Spleen (tissue), 11 donors: ENCODE results near the gene BTRC. TPM values are rescaled to one million over a fixed set of nuclear protein-coding genes. Genes with fewer than 3 reads are reported as not detected.

ENCODE experiments used
- DNase-seq: peaks from one replicate; pipeline ENCODE4 v3.0.0-alpha.2; 2020
- H3K27ac ChIP-seq, 8 donors: fragments of 200-600 bp; sonication (generic) in 7 of 8; 1 replicate in 4 of 8; 2 replicates in 4 of 8; pipeline versions ENCODE4 v1.5.0 to v1.8.0; 2016 to 2021; ENCODE audit warnings: inconsistent platforms in 4 of 8, mild to moderate bottlenecking in 4 of 8, moderate library complexity in 1 of 8
- H3K27me3 ChIP-seq, 7 donors: fragments of 200-600 bp; sonication (generic) in 6 of 7; replicated peaks in 1 of 7; 1 replicate in 4 of 7; 2 replicates in 3 of 7; pipeline versions ENCODE4 v1.5.0 to v1.8.0; 2016 to 2021; ENCODE audit warnings: inconsistent platforms in 3 of 7, mild to moderate bottlenecking in 1 of 7
- H3K36me3 ChIP-seq, 6 donors: fragments of 200-600 bp; sonication (generic) in 5 of 6; 1 replicate in 4 of 6; 2 replicates in 2 of 6; pipeline versions ENCODE4 v1.5.0 to v1.8.0; 2016 to 2021; ENCODE audit warnings: inconsistent platforms in 2 of 6
- H3K4me1 ChIP-seq, 6 donors: fragments of 200-600 bp; sonication (generic) in 5 of 6; 1 replicate in 3 of 6; 2 replicates in 3 of 6; pipeline versions ENCODE4 v1.5.0 to v1.8.0; 2016 to 2021; ENCODE audit warnings: inconsistent platforms in 3 of 6
- H3K4me3 ChIP-seq, 8 donors: fragments of 200-600 bp; sonication (generic) in 7 of 8; 1 replicate in 4 of 8; 2 replicates in 4 of 8; pipeline versions ENCODE4 v1.5.0 to v1.8.0; 2016 to 2021; ENCODE audit warnings: inconsistent platforms in 4 of 8, mild to moderate bottlenecking in 4 of 8, moderate library complexity in 2 of 8
- H3K9me3 ChIP-seq, 8 donors: fragments of 200-600 bp; sonication (generic) in 7 of 8; 1 replicate in 4 of 8; 2 replicates in 4 of 8; pipeline versions ENCODE4 v1.5.0 to v1.8.0; 2016 to 2021; ENCODE audit warnings: inconsistent platforms in 4 of 8
- POLR2A ChIP-seq, 3 donors: fragments of 450-650 bp; IDR thresholded peaks; one replicate each; pipeline ENCODE4 v1.5.1; 2017; ENCODE audit warnings: antibody characterized with exemption in 3 of 3, mild to moderate bottlenecking in 1 of 3
- POLR2AphosphoS5 ChIP-seq, 3 donors: sonication (generic); formaldehyde crosslinking; IDR thresholded peaks; one replicate each; pipeline ENCODE4 v1.5.1; 2017; ENCODE audit warnings: antibody characterized with exemption in 3 of 3
- WGBS, 5 donors: extraction: QIAGEN DNeasy Blood & Tissue Kit in 3 of 5; methylation state at CpG; one replicate each; pipeline versions ENCODE4 v1.1.5 to v1.1.7; 2013 to 2018; 5-methylcytosine and 5-hydroxymethylcytosine counted together
- intact Hi-C: fragments of 100-400 bp; cut with DNase I; formaldehyde crosslinking; loops from one replicate; pipeline ENCODE4 v1.15.0; 2023; ENCODE audit warnings: low total_unique reads
- polyA plus RNA-seq, 3 donors: library from polyadenylated mRNA; stranded (reverse); fragments of 200-250 nt; gene quantifications; one replicate each; pipeline ENCODE4 v1.2.1, GENCODE V29; 2013
- total RNA-seq, 7 donors: library from RNA; depleted of rRNA in 3 of 7; stranded (reverse); fragments of >200 nt in 3 of 7; fragmentation: NEBNext Ultra II Directional in 4 of 7; extraction: Animal tissue kit (Norgen Biotek cat#: 25700) in 4 of 7; gene quantifications; one replicate each; pipeline versions ENCODE4 v1.1.0 to v1.2.1, GENCODE V29; 2016 to 2021
- TF ChIP-seq, protein P1 (sequence below), 11 experiments: fragments of 200-600 bp in 7 of 11; fragments of 450-650 bp in 4 of 11; sonication (generic) in 4 of 11; IDR thresholded peaks in 8 of 11; conservative IDR thresholded peaks in 3 of 11; 1 replicate in 7 of 11; 2 replicates in 4 of 11; pipeline versions ENCODE4 v1.4.0 to v1.8.0; 2016 to 2021; ENCODE audit warnings: antibody characterized with exemption in 11 of 11, inconsistent platforms in 4 of 11, mild to moderate bottlenecking in 1 of 11
- donor health status: healthy with polysubstance abuse.
- donor health status: DM: no; HTN: no; CAD: no; lungs with moderate emphysema.
- donor health status: DM: no; HTN: no; CAD: no.
- donor health status: Bipolar disorder and iron deficiency.
- donor health status: healthy.
- donor health status: DM: no; HTN: no; CAD: no.
- donor health status: DM: yes; HTN: yes; CAD: no.

BTRC gene
- total and polyA plus RNA-seq, 10 donors: 2.7 to 23.9 (median 19.3) TPM

DNA sequence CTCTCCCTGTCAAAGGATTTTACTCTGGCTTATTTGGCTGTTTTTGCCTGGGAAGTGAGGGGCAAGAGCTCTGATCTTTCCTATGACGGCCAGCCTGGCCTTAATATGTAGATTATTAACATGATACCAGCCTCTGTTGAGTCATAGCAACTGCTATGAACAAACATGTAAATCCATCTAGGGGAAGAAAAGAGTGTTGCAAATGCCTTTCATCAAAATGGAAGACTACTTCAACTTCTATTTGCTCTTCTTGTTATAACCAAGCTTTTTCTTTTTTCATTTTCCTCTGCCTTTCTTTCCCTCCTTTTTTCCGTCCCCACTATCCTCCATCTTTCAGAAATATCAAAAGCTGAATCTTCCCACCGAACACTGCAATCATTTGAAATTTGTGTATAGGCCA, 46.6 kb downstream of the BTRC start:
- H3K27ac ChIP-seq: no peak overlapping the region
- TF ChIP-seq POLR2A (IDR thresholded peaks at IDR 0.05) (no peak), POLR2AphosphoS5 (IDR thresholded peaks at IDR 0.05) (no peak)
- TF ChIP-seq, protein P1, sequence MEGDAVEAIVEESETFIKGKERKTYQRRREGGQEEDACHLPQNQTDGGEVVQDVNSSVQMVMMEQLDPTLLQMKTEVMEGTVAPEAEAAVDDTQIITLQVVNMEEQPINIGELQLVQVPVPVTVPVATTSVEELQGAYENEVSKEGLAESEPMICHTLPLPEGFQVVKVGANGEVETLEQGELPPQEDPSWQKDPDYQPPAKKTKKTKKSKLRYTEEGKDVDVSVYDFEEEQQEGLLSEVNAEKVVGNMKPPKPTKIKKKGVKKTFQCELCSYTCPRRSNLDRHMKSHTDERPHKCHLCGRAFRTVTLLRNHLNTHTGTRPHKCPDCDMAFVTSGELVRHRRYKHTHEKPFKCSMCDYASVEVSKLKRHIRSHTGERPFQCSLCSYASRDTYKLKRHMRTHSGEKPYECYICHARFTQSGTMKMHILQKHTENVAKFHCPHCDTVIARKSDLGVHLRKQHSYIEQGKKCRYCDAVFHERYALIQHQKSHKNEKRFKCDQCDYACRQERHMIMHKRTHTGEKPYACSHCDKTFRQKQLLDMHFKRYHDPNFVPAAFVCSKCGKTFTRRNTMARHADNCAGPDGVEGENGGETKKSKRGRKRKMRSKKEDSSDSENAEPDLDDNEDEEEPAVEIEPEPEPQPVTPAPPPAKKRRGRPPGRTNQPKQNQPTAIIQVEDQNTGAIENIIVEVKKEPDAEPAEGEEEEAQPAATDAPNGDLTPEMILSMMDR (IDR thresholded peaks at IDR 0.05 in 8 of 11, conservative IDR thresholded peaks at IDR 0.05 in 3 of 11): no peak
- no peaks in the 10 kb centered on the region for H3K36me3 ChIP-seq
- H3K4me3 ChIP-seq: no peak overlapping the region
- no peaks in the 10 kb centered on the region for H3K9me3 ChIP-seq
- intact Hi-C loops: no loop called here
- H3K4me1 ChIP-seq: peaks cover 0 to 8% (median 2%) of the 10 kb centered on the region in 6 donors
- 88 to 98% (median 93%) methylated on average over 3 of the region's 3 CpGs for WGBS, 5 donors
- no peaks in the 10 kb centered on the region for H3K27me3 ChIP-seq
- no peak for DNase-seq

GRCh38 chr10:101402711-101403110, 48.7 kb downstream of the BTRC start:
- Histone ChIP-seq H3K4me1 (no peaks in the 10 kb centered on the region), H3K27ac (no peak overlapping the region), H3K4me3 (no peak overlapping the region), H3K36me3 (peaks cover 0 to 6% (median 2%) of the 10 kb centered on the region in 6 donors), H3K27me3 (no peaks in the 10 kb centered on the region), H3K9me3 (no peaks in the 10 kb centered on the region)
- intact Hi-C loops: no loop called here
- DNase-seq: no peak
- TF ChIP-seq POLR2AphosphoS5 (IDR thresholded peaks at IDR 0.05) (no peak), POLR2A (IDR thresholded peaks at IDR 0.05) (no peak)
- TF ChIP-seq, protein P1 (IDR thresholded peaks at IDR 0.05 in 8 of 11, conservative IDR thresholded peaks at IDR 0.05 in 3 of 11): no peak

- WGBS, 5 donors: 88 to 98% (median 92%) methylated on average over 2 of the region's 2 CpGs
- peaks cover 0 to 11% (median 5%) of the 10 kb centered on the region in 6 donors for H3K36me3 ChIP-seq
- H3K27ac ChIP-seq: no peak overlapping the region
- no peak overlapping the region for H3K4me3 ChIP-seq
- DNase-seq: no peak
- TF ChIP-seq POLR2A (IDR thresholded peaks at IDR 0.05) (no peak), POLR2AphosphoS5 (IDR thresholded peaks at IDR 0.05) (no peak)
- TF ChIP-seq, protein P1 (IDR thresholded peaks at IDR 0.05 in 8 of 11, conservative IDR thresholded peaks at IDR 0.05 in 3 of 11): no peak
- H3K9me3 ChIP-seq: no peaks in the 10 kb centered on the region
- H3K27me3 ChIP-seq: no peaks in the 10 kb centered on the region
- no peaks in the 10 kb centered on the region for H3K4me1 ChIP-seq
- intact Hi-C loops: no loop called here
Measured at GRCh38 chr10:101403161-101403560, 49.2 kb downstream of the BTRC start.

GRCh38 chr10:101405001-101405400, 51.0 kb downstream of the BTRC start:
- H3K36me3 ChIP-seq: peaks cover 0 to 29% (median 9%) of the 10 kb centered on the region in 6 donors
- no peak overlapping the region for H3K27ac ChIP-seq
- no peaks in the 10 kb centered on the region for H3K27me3 ChIP-seq
- no peaks in the 10 kb centered on the region for H3K4me1 ChIP-seq
- no peak overlapping the region for H3K4me3 ChIP-seq
- 96 to 100% (median 98%) methylated on average over 2 of the region's 2 CpGs for WGBS, 5 donors
- no peak for DNase-seq
- peaks cover 0 to under 1% (median 0%) of the 10 kb centered on the region in 8 donors for H3K9me3 ChIP-seq
- intact Hi-C loops: no loop called here
- TF ChIP-seq POLR2A (IDR thresholded peaks at IDR 0.05): no peak
- TF ChIP-seq POLR2AphosphoS5 (IDR thresholded peaks at IDR 0.05): no peak
- TF ChIP-seq, protein P1 (IDR thresholded peaks at IDR 0.05 in 8 of 11, conservative IDR thresholded peaks at IDR 0.05 in 3 of 11): no peak
